Measurements from ENCODE around the gene TMEM43. TPM values are rescaled to one million over a fixed set of nuclear protein-coding genes. Genes with fewer than 3 reads are reported as not detected.

TMEM43 gene
- total and polyA plus RNA-seq, 4 donors = 44.3 to 104 (median 74.5) TPM

- Histone ChIP-seq H3K9me3 (ENCODE audit: control insufficient read depth in 4 of 4, insufficient read depth in 3 of 4, low read length in 3 of 4) (no peaks in the 10 kb centered on the region), H3K27ac (ENCODE audit: low read depth in 1 of 2, low read length in 1 of 2) (no peak overlapping the region), H3K36me3 (ENCODE audit: control insufficient read depth in 4 of 4, insufficient read depth in 4 of 4, low read length in 4 of 4) (peaks cover 0 to 46% (median 20%) of the 10 kb centered on the region in 4 donors), H3K9ac (ENCODE audit: insufficient read depth in 1 of 2, low read length in 2 of 2) (no peak overlapping the region), H3K27me3 (ENCODE audit: control insufficient read depth in 3 of 3, insufficient read depth in 3 of 3, low read length in 2 of 3) (no peaks in the 10 kb centered on the region), H3K4me1 (ENCODE audit: control insufficient read depth in 5 of 5, insufficient read depth in 5 of 5, low read length in 5 of 5) (peaks cover 0 to 6% (median 2%) of the 10 kb centered on the region in 5 donors), H3K4me3 (no peak overlapping the region)
- DNase-seq (peak in 1 of 3 donors; percentile 9), ATAC-seq (ENCODE audit: insufficient read depth, low FRiP score) (no peak)
- 97% methylated on average over 9 of the region's 9 CpGs for WGBS, 2 donors
- TF ChIP-seq CTCF (IDR thresholded peaks at IDR 0.05; ENCODE audit: control extremely low read depth, extremely low read depth) = no peak
These were observed 25.2 kb downstream of the TMEM43 start for GRCh38 chr3:14150078-14150477.

GRCh38 chr3:14150491-14151230, 25.8 kb downstream of the TMEM43 start:
- WGBS, 2 donors = 96 to 99% methylated on average over 9 of the region's 9 CpGs
- Histone ChIP-seq H3K9ac (ENCODE audit: insufficient read depth in 1 of 2, low read length in 2 of 2) (no peak overlapping the region), H3K36me3 (ENCODE audit: control insufficient read depth in 4 of 4, insufficient read depth in 4 of 4, low read length in 4 of 4) (peaks cover 0 to 45% (median 18%) of the 10 kb centered on the region in 4 donors), H3K9me3 (ENCODE audit: control insufficient read depth in 4 of 4, insufficient read depth in 3 of 4, low read length in 3 of 4) (no peaks in the 10 kb centered on the region), H3K4me3 (no peak overlapping the region), H3K4me1 (ENCODE audit: control insufficient read depth in 5 of 5, insufficient read depth in 5 of 5, low read length in 5 of 5) (peaks cover 0 to 1% (median 0%) of the 10 kb centered on the region in 5 donors), H3K27me3 (ENCODE audit: control insufficient read depth in 3 of 3, insufficient read depth in 3 of 3, low read length in 2 of 3) (no peaks in the 10 kb centered on the region), H3K27ac (ENCODE audit: low read depth in 1 of 2, low read length in 1 of 2) (no peak overlapping the region)
- DNase-seq (no peak), ATAC-seq (ENCODE audit: insufficient read depth, low FRiP score) (no peak)
- no peak for TF ChIP-seq CTCF (IDR thresholded peaks at IDR 0.05; ENCODE audit: control extremely low read depth, extremely low read depth)

- Histone ChIP-seq H3K4me1 (ENCODE audit: control insufficient read depth in 5 of 5, insufficient read depth in 5 of 5, low read length in 5 of 5) (no peaks in the 10 kb centered on the region), H3K27ac (ENCODE audit: low read depth in 1 of 2, low read length in 1 of 2) (no peak overlapping the region), H3K9me3 (ENCODE audit: control insufficient read depth in 4 of 4, insufficient read depth in 3 of 4, low read length in 3 of 4) (no peaks in the 10 kb centered on the region), H3K36me3 (ENCODE audit: control insufficient read depth in 4 of 4, insufficient read depth in 4 of 4, low read length in 4 of 4) (peaks cover 6 to 43% (median 17%) of the 10 kb centered on the region in 4 donors), H3K9ac (ENCODE audit: insufficient read depth in 1 of 2, low read length in 2 of 2) (no peak overlapping the region), H3K4me3 (no peak overlapping the region), H3K27me3 (ENCODE audit: control insufficient read depth in 3 of 3, insufficient read depth in 3 of 3, low read length in 2 of 3) (no peaks in the 10 kb centered on the region)
- TF ChIP-seq CTCF (IDR thresholded peaks at IDR 0.05; ENCODE audit: control extremely low read depth, extremely low read depth) = no peak
- 91 to 92% methylated on average over 12 of the region's 12 CpGs for WGBS, 2 donors
- ATAC-seq (ENCODE audit: insufficient read depth, low FRiP score) (no peak), DNase-seq (no peak)
These were observed 26.7 kb downstream of the TMEM43 start for GRCh38 chr3:14151471-14152083.

All from lung (tissue), 12 donors.